HL-60 (cell line): Measurements from ENCODE around the gene UBAP1L.

ENCODE experiments used
- DNase-seq, 2 experiments: peaks; one replicate each; pipeline ENCODE4 v3.0.0-alpha.2; 2010 to 2020; ENCODE audit warnings: low read depth in 1 of 2, low spot score in 1 of 2
- H3K27ac ChIP-seq: fragments of 250-450 bp; sonication (Bioruptor Pico); replicated peaks from 2 replicates; pipeline ENCODE4 v1.5.1; 2020; ENCODE audit warnings: mild to moderate bottlenecking, moderate library complexity
- H3K27me3 ChIP-seq: fragments of 250-450 bp; sonication (Bioruptor Pico); 2 replicates; pipeline ENCODE4 v1.5.1; 2021; ENCODE audit warnings: mild to moderate bottlenecking, moderate library complexity; ENCODE audit not compliant: insufficient read depth, poor library complexity, severe bottlenecking
- H3K4me3 ChIP-seq: replicated peaks from 2 replicates; pipeline ENCODE4 v1.5.1; 2011; ENCODE audit warnings: mild to moderate bottlenecking, control low read depth, low read length; ENCODE audit not compliant: insufficient read depth
- CTCF ChIP-seq: IDR thresholded peaks from one replicate; pipeline ENCODE4 v1.5.1; 2011; ENCODE audit warnings: low read length, control low read depth, inconsistent platforms; ENCODE audit not compliant: insufficient read depth
- GABPA ChIP-seq: IDR thresholded peaks from 2 replicates; pipeline ENCODE4 v1.6.1; 2012; ENCODE audit warnings: low read depth
- POLR2AphosphoS5 ChIP-seq: IDR thresholded peaks from 2 replicates; pipeline ENCODE4 v1.6.1; 2012; ENCODE audit warnings: low read depth
- SPI1 ChIP-seq: IDR thresholded peaks from 2 replicates; pipeline ENCODE4 v1.6.1; 2012; ENCODE audit warnings: low read depth, mild to moderate bottlenecking, borderline replicate concordance
- TF ChIP-seq, protein P1 (sequence below): IDR thresholded peaks from 2 replicates; pipeline ENCODE4 v1.6.1; 2012; ENCODE audit warnings: low read depth; ENCODE audit not compliant: insufficient replicate concordance

UBAP1L gene

GRCh38 chr15:65060641-65061397 is 54.2 kb downstream of the UBAP1L start:
- Histone ChIP-seq H3K27me3 (peaks cover 4% of the 10 kb centered on the region), H3K27ac (no peak overlapping the region), H3K4me3 (no peak overlapping the region)
- no peak for DNase-seq
- TF ChIP-seq POLR2AphosphoS5, result no peak
- no peak for TF ChIP-seq CTCF
- no peak for TF ChIP-seq GABPA
- TF ChIP-seq SPI1, result no peak
- TF ChIP-seq, protein P1, sequence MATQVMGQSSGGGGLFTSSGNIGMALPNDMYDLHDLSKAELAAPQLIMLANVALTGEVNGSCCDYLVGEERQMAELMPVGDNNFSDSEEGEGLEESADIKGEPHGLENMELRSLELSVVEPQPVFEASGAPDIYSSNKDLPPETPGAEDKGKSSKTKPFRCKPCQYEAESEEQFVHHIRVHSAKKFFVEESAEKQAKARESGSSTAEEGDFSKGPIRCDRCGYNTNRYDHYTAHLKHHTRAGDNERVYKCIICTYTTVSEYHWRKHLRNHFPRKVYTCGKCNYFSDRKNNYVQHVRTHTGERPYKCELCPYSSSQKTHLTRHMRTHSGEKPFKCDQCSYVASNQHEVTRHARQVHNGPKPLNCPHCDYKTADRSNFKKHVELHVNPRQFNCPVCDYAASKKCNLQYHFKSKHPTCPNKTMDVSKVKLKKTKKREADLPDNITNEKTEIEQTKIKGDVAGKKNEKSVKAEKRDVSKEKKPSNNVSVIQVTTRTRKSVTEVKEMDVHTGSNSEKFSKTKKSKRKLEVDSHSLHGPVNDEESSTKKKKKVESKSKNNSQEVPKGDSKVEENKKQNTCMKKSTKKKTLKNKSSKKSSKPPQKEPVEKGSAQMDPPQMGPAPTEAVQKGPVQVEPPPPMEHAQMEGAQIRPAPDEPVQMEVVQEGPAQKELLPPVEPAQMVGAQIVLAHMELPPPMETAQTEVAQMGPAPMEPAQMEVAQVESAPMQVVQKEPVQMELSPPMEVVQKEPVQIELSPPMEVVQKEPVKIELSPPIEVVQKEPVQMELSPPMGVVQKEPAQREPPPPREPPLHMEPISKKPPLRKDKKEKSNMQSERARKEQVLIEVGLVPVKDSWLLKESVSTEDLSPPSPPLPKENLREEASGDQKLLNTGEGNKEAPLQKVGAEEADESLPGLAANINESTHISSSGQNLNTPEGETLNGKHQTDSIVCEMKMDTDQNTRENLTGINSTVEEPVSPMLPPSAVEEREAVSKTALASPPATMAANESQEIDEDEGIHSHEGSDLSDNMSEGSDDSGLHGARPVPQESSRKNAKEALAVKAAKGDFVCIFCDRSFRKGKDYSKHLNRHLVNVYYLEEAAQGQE, result no peak

DNA sequence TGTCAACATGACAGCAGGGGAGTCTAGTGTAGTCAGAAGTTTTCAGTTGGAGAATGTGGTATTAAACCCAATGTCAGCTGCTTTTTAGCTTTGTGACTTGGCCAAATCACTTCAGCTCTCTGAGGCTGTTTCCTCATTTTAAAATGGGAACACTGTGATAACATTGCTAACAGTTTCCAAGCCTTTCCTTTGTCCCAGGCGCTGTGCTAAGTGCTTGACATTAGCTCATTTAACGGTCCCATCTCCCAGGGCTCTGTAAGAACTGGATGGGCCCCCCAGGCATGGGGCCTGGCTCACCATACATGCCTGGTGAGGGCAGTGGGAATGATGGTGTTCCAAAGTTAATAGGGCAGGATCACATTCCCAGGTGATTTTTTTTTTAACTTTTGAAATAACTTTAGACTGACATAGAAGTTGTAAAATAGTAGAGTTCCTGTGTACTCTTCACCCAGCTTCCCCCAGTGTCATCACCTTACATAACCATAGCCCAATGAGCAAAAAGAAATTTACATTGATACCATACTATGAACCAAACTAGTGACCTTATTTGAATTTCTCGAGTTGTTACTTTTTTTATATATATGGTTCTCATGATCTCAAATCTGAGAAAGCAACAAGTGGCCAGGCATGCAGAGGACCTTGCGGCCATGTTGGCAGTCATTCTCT is 54.9 kb downstream of the UBAP1L start:
- no peak overlapping the region for H3K4me3 ChIP-seq

GRCh38 chr15:65059369-65059750 is 55.6 kb downstream of the UBAP1L start:
- Histone ChIP-seq H3K27me3 (no peaks in the 10 kb centered on the region), H3K27ac (no peak overlapping the region), H3K4me3 (no peak overlapping the region)
- no peak for DNase-seq
- TF ChIP-seq SPI1, result no peak
- TF ChIP-seq POLR2AphosphoS5, result no peak
- TF ChIP-seq CTCF, result no peak
- TF ChIP-seq GABPA, result no peak
- TF ChIP-seq, protein P1, result no peak

More for the DNA sequence above, 54.9 kb downstream of the UBAP1L start:
- TF ChIP-seq CTCF, result no peak
- TF ChIP-seq POLR2AphosphoS5, result no peak
- no peak for TF ChIP-seq GABPA
- no peak; the same call in 1 of the 2 replicates for TF ChIP-seq SPI1
- TF ChIP-seq, protein P1, result no peak
- Histone ChIP-seq H3K27me3 (no peaks in the 10 kb centered on the region), H3K27ac (no peak overlapping the region)
- no peak for DNase-seq
